Measurements from ENCODE around the gene SMIM9. TPM values are rescaled to one million over a fixed set of nuclear protein-coding genes. Genes with fewer than 3 reads are reported as not detected.

The SMIM9 gene
- total RNA-seq, 2 experiments from 2014 or later: not detected

DNA sequence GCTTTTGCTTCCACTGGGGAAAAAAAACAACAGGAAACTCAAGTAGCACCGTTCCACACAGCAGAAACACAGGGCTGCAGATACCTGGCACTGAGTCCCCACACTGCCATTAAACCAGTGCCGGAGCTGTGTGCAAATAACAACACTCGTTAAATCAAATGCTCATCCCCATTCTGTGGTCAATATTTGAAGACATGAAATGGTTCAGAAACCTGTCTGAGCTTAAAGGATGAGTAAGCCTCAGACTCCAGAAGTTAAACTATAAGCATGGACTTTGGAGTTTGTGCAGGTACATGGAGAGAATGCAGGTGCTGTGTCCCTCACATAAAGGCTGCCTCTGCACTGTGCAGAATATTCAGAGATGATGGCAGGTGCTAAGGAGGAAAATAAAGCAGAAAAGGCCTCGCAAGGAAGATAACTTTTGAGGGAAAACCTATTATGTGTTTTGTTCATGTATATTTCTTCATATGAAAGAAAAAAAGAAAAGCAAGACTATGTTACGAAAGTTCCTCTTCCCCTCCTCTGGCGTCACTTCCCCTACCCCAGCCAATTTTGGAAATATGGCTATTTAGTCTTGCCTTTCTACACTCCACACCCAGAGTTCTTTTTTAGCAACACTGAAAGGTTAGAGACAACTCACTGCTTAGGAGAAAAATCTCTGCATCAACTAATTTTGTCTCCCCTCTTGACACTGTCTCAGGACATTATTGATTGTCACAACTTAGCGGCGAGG, 33.8 kb downstream of the SMIM9 start:
- TF ChIP-seq, protein P1, sequence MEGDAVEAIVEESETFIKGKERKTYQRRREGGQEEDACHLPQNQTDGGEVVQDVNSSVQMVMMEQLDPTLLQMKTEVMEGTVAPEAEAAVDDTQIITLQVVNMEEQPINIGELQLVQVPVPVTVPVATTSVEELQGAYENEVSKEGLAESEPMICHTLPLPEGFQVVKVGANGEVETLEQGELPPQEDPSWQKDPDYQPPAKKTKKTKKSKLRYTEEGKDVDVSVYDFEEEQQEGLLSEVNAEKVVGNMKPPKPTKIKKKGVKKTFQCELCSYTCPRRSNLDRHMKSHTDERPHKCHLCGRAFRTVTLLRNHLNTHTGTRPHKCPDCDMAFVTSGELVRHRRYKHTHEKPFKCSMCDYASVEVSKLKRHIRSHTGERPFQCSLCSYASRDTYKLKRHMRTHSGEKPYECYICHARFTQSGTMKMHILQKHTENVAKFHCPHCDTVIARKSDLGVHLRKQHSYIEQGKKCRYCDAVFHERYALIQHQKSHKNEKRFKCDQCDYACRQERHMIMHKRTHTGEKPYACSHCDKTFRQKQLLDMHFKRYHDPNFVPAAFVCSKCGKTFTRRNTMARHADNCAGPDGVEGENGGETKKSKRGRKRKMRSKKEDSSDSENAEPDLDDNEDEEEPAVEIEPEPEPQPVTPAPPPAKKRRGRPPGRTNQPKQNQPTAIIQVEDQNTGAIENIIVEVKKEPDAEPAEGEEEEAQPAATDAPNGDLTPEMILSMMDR (IDR thresholded peaks at IDR 0.05): no peak
- Histone ChIP-seq H3K4me1 (ENCODE audit: insufficient read depth, low read length) (peaks cover 39% of the 10 kb centered on the region), H3K27me3 (ENCODE audit: control insufficient read depth in 1 of 2, insufficient read depth in 2 of 2, low read length in 2 of 2) (no peaks in the 10 kb centered on the region), H3K4me3 (ENCODE audit: low read length) (no peak overlapping the region), H3K27ac (ENCODE audit: low read depth in 1 of 2, low read length in 2 of 2) (no peak overlapping the region), H3K9me3 (ENCODE audit: control insufficient read depth in 1 of 2, insufficient read depth in 1 of 2, low read length in 2 of 2) (no peaks in the 10 kb centered on the region), H3K36me3 (ENCODE audit: insufficient read depth, low read length) (no peaks in the 10 kb centered on the region)
- intact Hi-C loops (cut with DNase I, micrococcal nuclease): loop anchor here in 1 of 2 experiments (5.0 kb wide), 1 partner anchor 272 kb away; the partner anchor contains the start of genes BRCC3, CMC4 and MTCP1
- ChIA-PET POLR2A (no interaction called here), CTCF (no interaction called here)
- Mint-ChIP-seq H3K27ac (peak overlapping the region; percentile 65), H3K36me3 (ENCODE audit: low read depth) (no peaks in the 10 kb centered on the region), H3K9me3 (no peaks in the 10 kb centered on the region), H3K4me3 (peak overlapping the region; percentile 68), H3K4me1 (ENCODE audit: low read depth) (peaks cover 59% of the 10 kb centered on the region), H3K27me3 (no peaks in the 10 kb centered on the region)
- DNase-seq (peak in 1 of 14 experiments; percentile 26), ATAC-seq (ENCODE audit: poor library complexity) (no peak)

DNA sequence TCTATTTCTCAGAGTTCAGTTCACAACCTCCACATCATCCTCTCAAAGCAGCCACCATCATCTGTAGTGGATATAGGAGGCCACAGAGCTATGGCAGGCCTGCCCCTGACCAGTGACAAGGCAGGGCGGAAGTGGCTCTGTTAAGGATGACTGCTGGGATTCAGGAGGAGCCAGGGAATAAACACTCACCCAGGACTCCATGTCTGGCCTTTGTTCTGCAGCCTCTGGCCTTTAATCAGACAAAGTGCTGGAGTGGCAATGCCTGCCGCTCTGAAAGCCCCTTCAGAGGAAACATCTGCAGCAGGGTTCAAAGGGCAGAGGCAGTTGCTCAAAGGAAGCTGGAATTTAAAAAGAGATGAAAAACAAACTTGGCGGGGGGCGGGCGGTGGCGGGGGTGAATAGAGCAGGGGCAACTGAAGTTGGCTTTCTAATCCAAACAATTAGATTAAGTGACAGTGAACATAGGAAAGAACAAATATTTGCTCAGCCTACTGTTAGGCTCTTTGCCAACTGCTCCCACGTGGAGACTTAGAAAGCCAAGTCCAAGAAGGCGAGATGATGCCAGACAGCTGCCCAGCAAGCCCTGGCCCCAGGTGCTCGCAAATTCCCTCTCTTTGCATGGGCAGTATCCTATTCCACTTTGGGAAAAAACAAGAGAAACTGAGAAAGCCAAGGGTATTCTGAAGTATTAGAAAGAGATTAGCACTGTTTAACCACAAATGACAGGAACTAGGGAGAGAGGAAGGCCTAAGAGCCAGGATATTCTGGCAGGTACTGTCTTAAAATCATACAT, 34.7 kb downstream of the SMIM9 start:
- ChIA-PET POLR2A (interaction anchor here (1.2 kb wide), 1 partner anchor 18 kb away, joined by 3 read pairs; no protein-coding TSS in a partner anchor), CTCF (no interaction called here)
- no peaks in the 10 kb centered on the region for H3K27me3 Mint-ChIP-seq
- Histone ChIP-seq H3K9me3 (ENCODE audit: control insufficient read depth in 1 of 2, insufficient read depth in 1 of 2, low read length in 2 of 2) (no peaks in the 10 kb centered on the region), H3K4me1 (ENCODE audit: insufficient read depth, low read length) (peaks cover 34% of the 10 kb centered on the region), H3K4me3 (ENCODE audit: low read length) (no peak overlapping the region), H3K36me3 (ENCODE audit: insufficient read depth, low read length) (no peaks in the 10 kb centered on the region), H3K27ac (ENCODE audit: low read depth in 1 of 2, low read length in 2 of 2) (no peak overlapping the region), H3K27me3 (ENCODE audit: control insufficient read depth in 1 of 2, insufficient read depth in 2 of 2, low read length in 2 of 2) (no peaks in the 10 kb centered on the region)
- H3K4me3 Mint-ChIP-seq: peak overlapping the region; percentile 18
- no peaks in the 10 kb centered on the region for H3K9me3 Mint-ChIP-seq
- peaks cover 57% of the 10 kb centered on the region for H3K4me1 Mint-ChIP-seq (ENCODE audit: low read depth)
- DNase-seq (no peak), ATAC-seq (ENCODE audit: poor library complexity) (no peak)
- no peak overlapping the region for H3K27ac Mint-ChIP-seq
- intact Hi-C loops (cut with DNase I, micrococcal nuclease): loop anchor here in 1 of 2 experiments (5.0 kb wide), 1 partner anchor 273 kb away; the partner anchor contains the start of genes BRCC3, CMC4 and MTCP1
- no peaks in the 10 kb centered on the region for H3K36me3 Mint-ChIP-seq (ENCODE audit: low read depth)
- TF ChIP-seq, protein P1 (IDR thresholded peaks at IDR 0.05): no peak

DNA sequence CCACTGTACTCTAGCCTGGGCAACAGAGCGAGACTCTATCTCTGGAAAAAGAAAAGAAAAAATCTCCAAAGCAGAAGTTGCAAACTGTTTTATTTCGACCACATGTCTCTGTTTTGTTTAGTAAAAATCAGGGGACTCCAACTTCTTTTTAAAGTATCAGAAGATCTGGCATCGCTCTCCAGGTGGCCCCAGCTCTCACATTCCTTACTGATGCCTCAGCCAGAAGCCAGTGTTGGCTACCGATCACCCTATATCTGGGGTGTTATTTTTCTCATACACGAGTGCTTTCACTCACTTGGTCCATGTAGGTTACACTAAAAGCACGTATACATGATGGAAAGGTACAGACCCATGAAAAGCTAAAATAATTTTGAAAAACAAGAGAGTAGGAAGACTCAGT, 37.5 kb downstream of the SMIM9 start:
- no peak for DNase-seq
- peaks cover 21% of the 10 kb centered on the region for H3K4me1 ChIP-seq (ENCODE audit: insufficient read depth, low read length)
- H3K4me3 ChIP-seq (ENCODE audit: low read length): no peak overlapping the region
- ChIA-PET POLR2A (no interaction called here), CTCF (no interaction called here)
- Mint-ChIP-seq H3K36me3 (ENCODE audit: low read depth) (no peaks in the 10 kb centered on the region), H3K27me3 (no peaks in the 10 kb centered on the region), H3K9me3 (no peaks in the 10 kb centered on the region), H3K4me1 (ENCODE audit: low read depth) (peaks cover 32% of the 10 kb centered on the region), H3K27ac (no peak overlapping the region), H3K4me3 (no peak overlapping the region)
- TF ChIP-seq, protein P1 (IDR thresholded peaks at IDR 0.05): no peak
- no peaks in the 10 kb centered on the region for H3K9me3 ChIP-seq (ENCODE audit: control insufficient read depth in 1 of 2, insufficient read depth in 1 of 2, low read length in 2 of 2)
- H3K36me3 ChIP-seq (ENCODE audit: insufficient read depth, low read length): no peaks in the 10 kb centered on the region
- intact Hi-C loops (cut with DNase I, micrococcal nuclease): no loop called here
- no peaks in the 10 kb centered on the region for H3K27me3 ChIP-seq (ENCODE audit: control insufficient read depth in 1 of 2, insufficient read depth in 2 of 2, low read length in 2 of 2)
- ATAC-seq (ENCODE audit: poor library complexity): no peak
- H3K27ac ChIP-seq (ENCODE audit: low read depth in 1 of 2, low read length in 2 of 2): no peak overlapping the region
